ENCODE results near the gene GFI1.

The GFI1 gene

GRCh38 chr1:92509619-92510018 is 22.9 kb upstream of the GFI1 start:
- Histone ChIP-seq H3K4me3 (no peak overlapping the region), H3K9me3 (ENCODE audit: low read depth, low read length) (no peaks in the 10 kb centered on the region), H3K36me3 (ENCODE audit: insufficient read depth, low read length) (no peaks in the 10 kb centered on the region), H3K9ac (ENCODE audit: insufficient read length) (no peak overlapping the region), H3K27ac (no peak overlapping the region)
- DNase-seq (ENCODE audit: low read depth, low spot score) = no peak
- TF ChIP-seq POLR2AphosphoS5 (IDR thresholded peaks at IDR 0.05; ENCODE audit: borderline replicate concordance, low read depth, low read length) = no peak
- TF ChIP-seq FOXP2 (optimal IDR thresholded peaks at IDR 0.05; ENCODE audit: control extremely low read depth, extremely low read length, insufficient read depth) = no peak
- no peak for TF ChIP-seq EZH2 (IDR thresholded peaks at IDR 0.05)

- Histone ChIP-seq H3K9ac (ENCODE audit: insufficient read length) (no peak overlapping the region), H3K4me3 (no peak overlapping the region), H3K27ac (no peak overlapping the region), H3K36me3 (ENCODE audit: insufficient read depth, low read length) (no peaks in the 10 kb centered on the region), H3K9me3 (ENCODE audit: low read depth, low read length) (no peaks in the 10 kb centered on the region)
- no peak for DNase-seq (ENCODE audit: low read depth, low spot score)
- no peak for TF ChIP-seq EZH2 (IDR thresholded peaks at IDR 0.05)
- TF ChIP-seq FOXP2 (optimal IDR thresholded peaks at IDR 0.05; ENCODE audit: control extremely low read depth, extremely low read length, insufficient read depth) = no peak
- no peak for TF ChIP-seq POLR2AphosphoS5 (IDR thresholded peaks at IDR 0.05; ENCODE audit: borderline replicate concordance, low read depth, low read length)
These were observed 18.4 kb upstream of the GFI1 start for GRCh38 chr1:92505015-92505692.

- Histone ChIP-seq H3K36me3 (ENCODE audit: insufficient read depth, low read length) (no peaks in the 10 kb centered on the region), H3K27ac (no peak overlapping the region), H3K4me3 (no peak overlapping the region), H3K9me3 (ENCODE audit: low read depth, low read length) (no peaks in the 10 kb centered on the region), H3K9ac (ENCODE audit: insufficient read length) (no peak overlapping the region)
- no peak for DNase-seq (ENCODE audit: low read depth, low spot score)
- no peak for TF ChIP-seq EZH2 (IDR thresholded peaks at IDR 0.05)
- TF ChIP-seq FOXP2 (optimal IDR thresholded peaks at IDR 0.05; ENCODE audit: control extremely low read depth, extremely low read length, insufficient read depth) = no peak
- no peak for TF ChIP-seq POLR2AphosphoS5 (IDR thresholded peaks at IDR 0.05; ENCODE audit: borderline replicate concordance, low read depth, low read length)
These were observed 17.7 kb upstream of the GFI1 start for GRCh38 chr1:92504291-92505014.

GRCh38 chr1:92503926-92504285 is 17.2 kb upstream of the GFI1 start:
- TF ChIP-seq EZH2 (IDR thresholded peaks at IDR 0.05) (no peak), POLR2AphosphoS5 (IDR thresholded peaks at IDR 0.05; ENCODE audit: borderline replicate concordance, low read depth, low read length) (no peak), FOXP2 (optimal IDR thresholded peaks at IDR 0.05; ENCODE audit: control extremely low read depth, extremely low read length, insufficient read depth) (no peak)
- Histone ChIP-seq H3K27ac (no peak overlapping the region), H3K9ac (ENCODE audit: insufficient read length) (no peak overlapping the region), H3K4me3 (no peak overlapping the region), H3K9me3 (ENCODE audit: low read depth, low read length) (no peaks in the 10 kb centered on the region), H3K36me3 (ENCODE audit: insufficient read depth, low read length) (no peaks in the 10 kb centered on the region)
- DNase-seq (ENCODE audit: low read depth, low spot score) = no peak

GRCh38 chr1:92503043-92503925 is 16.6 kb upstream of the GFI1 start:
- Histone ChIP-seq H3K27ac (no peak overlapping the region), H3K36me3 (ENCODE audit: insufficient read depth, low read length) (no peaks in the 10 kb centered on the region), H3K9me3 (ENCODE audit: low read depth, low read length) (no peaks in the 10 kb centered on the region), H3K4me3 (no peak overlapping the region), H3K9ac (ENCODE audit: insufficient read length) (no peak overlapping the region)
- no peak for TF ChIP-seq EZH2 (IDR thresholded peaks at IDR 0.05)
- no peak for TF ChIP-seq POLR2AphosphoS5 (IDR thresholded peaks at IDR 0.05; ENCODE audit: borderline replicate concordance, low read depth, low read length)
- TF ChIP-seq FOXP2 (optimal IDR thresholded peaks at IDR 0.05; ENCODE audit: control extremely low read depth, extremely low read length, insufficient read depth) = no peak
- DNase-seq (ENCODE audit: low read depth, low spot score) = no peak

GRCh38 chr1:92502247-92502646 is 15.5 kb upstream of the GFI1 start:
- TF ChIP-seq FOXP2 (optimal IDR thresholded peaks at IDR 0.05; ENCODE audit: control extremely low read depth, extremely low read length, insufficient read depth) (no peak), EZH2 (IDR thresholded peaks at IDR 0.05) (no peak), POLR2AphosphoS5 (IDR thresholded peaks at IDR 0.05; ENCODE audit: borderline replicate concordance, low read depth, low read length) (no peak)
- no peak for DNase-seq (ENCODE audit: low read depth, low spot score)
- Histone ChIP-seq H3K27ac (no peak overlapping the region), H3K36me3 (ENCODE audit: insufficient read depth, low read length) (no peaks in the 10 kb centered on the region), H3K9ac (ENCODE audit: insufficient read length) (no peak overlapping the region), H3K9me3 (ENCODE audit: low read depth, low read length) (no peaks in the 10 kb centered on the region), H3K4me3 (no peak overlapping the region)

- TF ChIP-seq POLR2AphosphoS5 (IDR thresholded peaks at IDR 0.05; ENCODE audit: borderline replicate concordance, low read depth, low read length) (no peak), FOXP2 (optimal IDR thresholded peaks at IDR 0.05; ENCODE audit: control extremely low read depth, extremely low read length, insufficient read depth) (no peak), EZH2 (IDR thresholded peaks at IDR 0.05) (no peak)
- H3K27ac ChIP-seq = no peak overlapping the region
- H3K9ac ChIP-seq (ENCODE audit: insufficient read length) = no peak overlapping the region
- no peak overlapping the region for H3K4me3 ChIP-seq
- H3K36me3 ChIP-seq (ENCODE audit: insufficient read depth, low read length) = no peaks in the 10 kb centered on the region
- DNase-seq (ENCODE audit: low read depth, low spot score) = no peak
- H3K9me3 ChIP-seq (ENCODE audit: low read depth, low read length) = no peaks in the 10 kb centered on the region
These were observed 13.8 kb upstream of the GFI1 start for GRCh38 chr1:92500552-92500951.
